ENCODE measurements around the gene LGMN.

Gene LGMN

DNA sequence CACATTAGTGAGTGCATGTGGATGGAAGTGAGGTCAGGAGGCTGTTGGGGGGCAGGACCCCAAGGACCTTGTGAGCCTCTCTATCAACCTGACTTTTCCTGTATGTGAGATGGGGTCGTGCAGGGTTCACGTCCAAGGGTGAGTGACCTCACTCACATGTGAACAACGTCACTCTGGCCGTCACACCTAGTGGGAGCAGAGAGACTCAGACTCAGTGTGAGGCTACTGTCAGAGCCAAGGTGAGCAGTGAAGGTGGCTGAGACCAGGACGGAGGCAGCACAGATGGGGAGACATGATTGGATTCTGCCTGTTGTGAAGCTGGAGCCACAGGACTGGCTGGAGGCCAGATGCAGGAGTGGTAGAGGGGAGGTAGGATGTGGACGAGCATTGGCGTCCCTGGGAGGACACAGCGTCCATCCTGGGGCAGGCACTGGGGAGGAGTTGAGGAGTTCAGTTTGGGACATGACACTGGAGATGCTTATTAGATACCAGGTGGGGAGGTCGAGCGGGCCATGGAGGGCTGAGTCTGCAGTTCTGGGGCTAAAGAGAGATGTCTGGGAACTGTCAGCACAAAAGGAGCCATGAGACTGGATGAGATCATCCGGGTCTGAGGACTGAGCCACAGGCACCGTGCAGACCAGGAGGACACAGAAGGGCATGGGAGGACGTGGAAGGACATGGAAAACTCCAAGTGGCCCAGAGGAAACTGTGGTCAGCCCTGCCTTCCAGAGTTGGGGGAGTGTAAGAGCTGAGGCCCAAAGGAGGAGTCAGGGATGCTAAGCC, 92.8 kb downstream of the LGMN start:
- DNase-seq: no peak

DNA sequence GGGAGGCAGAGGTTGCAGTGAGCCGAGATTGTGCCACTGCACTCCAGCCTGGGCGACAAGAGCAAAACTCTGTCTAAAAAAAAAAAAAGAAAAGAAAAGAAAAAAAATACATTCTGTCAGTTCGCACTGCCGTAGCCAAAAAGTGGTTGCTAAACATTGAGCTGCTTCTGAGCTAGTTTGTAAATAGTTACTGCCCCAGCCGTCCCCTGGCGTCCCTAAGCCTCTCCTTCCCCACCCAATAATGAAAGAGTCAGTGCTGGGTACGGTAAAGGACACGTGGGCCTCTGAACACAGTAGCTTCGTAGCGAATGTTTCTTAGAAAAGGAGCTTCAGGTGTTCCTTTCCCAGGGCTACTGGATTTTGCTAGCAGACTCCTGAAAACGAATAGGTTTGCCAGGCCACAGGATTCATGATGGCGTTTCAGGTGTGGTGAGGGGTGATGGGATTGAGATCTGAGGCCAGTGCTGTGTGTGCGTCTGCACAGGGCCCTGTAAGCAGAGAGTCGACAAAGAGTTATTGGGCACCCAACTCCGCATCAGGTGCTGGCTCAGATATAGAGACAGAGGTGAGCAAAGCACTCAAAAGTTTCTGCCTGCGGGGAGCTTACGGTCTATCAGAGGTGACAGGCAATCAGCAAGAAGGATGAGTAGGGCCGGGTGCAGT, 94.1 kb downstream of the LGMN start:
- DNase-seq: no peak
